Skeletal muscle satellite cell (primary cell): ENCODE measurements around the gene TMEM107.

ENCODE experiments used
- H3K27me3 ChIP-seq: 2 replicates; pipeline ENCODE4 v1.7.0; 2013; ENCODE audit warnings: low read length; ENCODE audit not compliant: control insufficient read depth, insufficient read depth
- H3K36me3 ChIP-seq: 2 replicates; pipeline ENCODE4 v1.7.0; 2013; ENCODE audit warnings: mild to moderate bottlenecking, control low read depth, low read length; ENCODE audit not compliant: insufficient read depth
- H3K4me1 ChIP-seq: 2 replicates; pipeline ENCODE4 v1.7.0; 2013; ENCODE audit warnings: low read length; ENCODE audit not compliant: control insufficient read depth, insufficient read depth
- H3K4me2 ChIP-seq: 2 replicates; pipeline ENCODE4 v1.7.0; 2013; ENCODE audit warnings: mild to moderate bottlenecking, low read length
- H3K4me3 ChIP-seq: 2 replicates; pipeline ENCODE4 v1.7.0; 2013; ENCODE audit warnings: low read length
- H3K9ac ChIP-seq: 2 replicates; pipeline ENCODE4 v1.7.0; 2013; ENCODE audit warnings: mild to moderate bottlenecking, low read depth, low read length, moderate library complexity
- H3K9me3 ChIP-seq: replicated peaks from 2 replicates; pipeline ENCODE4 v1.7.0; 2013; ENCODE audit warnings: mild to moderate bottlenecking, control low read depth, low read length

TMEM107 gene

DNA sequence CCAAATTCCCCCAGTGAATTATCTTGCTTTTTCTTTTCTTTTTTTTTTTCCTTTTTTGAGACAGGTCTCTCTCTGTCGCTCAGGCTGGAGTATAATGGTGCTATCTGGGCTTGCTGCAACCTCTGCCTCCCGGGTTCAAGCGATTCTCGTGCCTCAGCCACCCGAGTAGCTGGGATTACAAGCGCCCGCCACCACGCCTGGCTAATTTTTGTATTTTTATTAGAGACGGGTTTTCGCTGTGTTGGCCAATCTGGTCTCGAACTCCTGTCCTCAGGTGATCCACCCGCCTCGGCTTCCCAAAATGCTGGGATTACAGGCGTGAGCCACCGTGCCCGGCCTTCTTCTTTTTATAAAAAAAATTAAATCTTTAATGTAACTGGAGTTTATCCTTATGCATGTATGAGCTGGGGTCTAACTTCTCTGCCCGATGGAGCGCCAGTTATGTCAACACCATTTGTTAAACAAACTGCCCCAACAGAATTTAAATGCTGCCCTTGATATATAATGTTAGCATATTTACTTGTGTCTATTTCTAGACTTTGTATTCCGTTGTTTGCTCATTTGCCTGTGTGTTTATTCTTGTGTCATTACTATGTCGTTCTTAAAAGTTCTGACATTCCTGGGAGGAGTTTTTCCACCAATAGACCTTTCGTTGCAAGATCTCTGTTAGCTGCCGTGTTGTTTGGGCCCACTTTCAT, 34.7 kb upstream of the TMEM107 start:
- Histone ChIP-seq H3K4me3 (peak overlapping the region; percentile 82), H3K9me3 (no peaks in the 10 kb centered on the region), H3K9ac (peak overlapping the region; percentile 86), H3K4me1 (peaks cover 13% of the 10 kb centered on the region), H3K27me3 (no peaks in the 10 kb centered on the region), H3K4me2 (peak overlapping the region; percentile 90), H3K36me3 (peaks cover 13% of the 10 kb centered on the region)

DNA sequence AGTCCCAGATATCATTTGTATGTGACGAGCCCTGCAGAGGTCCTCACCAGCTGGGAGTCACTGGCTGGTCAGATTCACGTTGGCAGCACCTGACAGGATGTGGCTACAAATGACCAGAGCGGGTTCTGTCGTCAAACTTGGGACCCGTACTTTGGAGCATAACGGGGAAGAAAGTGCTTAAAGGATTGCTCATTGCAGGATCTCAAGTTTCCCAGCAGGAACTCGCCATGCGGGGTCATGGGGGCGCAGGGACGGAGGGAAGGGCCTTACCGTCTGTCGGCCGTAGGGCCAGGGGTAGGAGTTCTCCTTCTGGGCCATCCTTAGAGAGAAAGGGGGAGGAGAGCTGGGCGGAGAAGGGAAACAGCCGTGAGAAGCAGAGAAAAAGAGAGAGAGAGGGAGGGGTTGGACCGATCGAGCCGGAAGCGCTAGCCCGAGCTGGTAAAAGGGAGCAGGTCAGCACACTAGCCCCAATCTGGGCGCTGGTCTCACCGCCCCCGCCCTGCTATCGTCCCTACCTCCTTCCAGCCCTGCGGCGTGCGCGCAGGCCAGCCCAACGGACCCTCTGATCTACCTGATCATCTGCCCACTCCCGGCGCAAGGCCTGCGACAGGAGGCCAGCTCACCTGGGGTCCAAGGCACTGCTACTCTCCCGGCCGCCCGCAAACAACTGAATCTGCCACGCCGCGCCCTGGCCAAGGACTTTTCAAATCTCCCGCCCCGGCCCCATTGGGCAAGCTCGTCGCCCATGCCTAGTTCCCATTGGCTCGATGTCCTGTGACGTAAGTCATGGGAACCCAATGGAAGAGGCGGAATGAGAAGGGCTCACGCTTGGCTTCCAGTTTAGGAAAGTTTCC, 34.0 kb upstream of the TMEM107 start, which contains the start of gene AURKB:
Gene AURKB (minus strand): TSS at position 669 of the 854 bp plus-strand sequence. CDS start 351 bp downstream, at position 318.
- Histone ChIP-seq H3K36me3 (peaks cover 13% of the 10 kb centered on the region), H3K27me3 (no peaks in the 10 kb centered on the region), H3K4me1 (peaks cover 13% of the 10 kb centered on the region), H3K9me3 (no peaks in the 10 kb centered on the region), H3K4me3 (peak within 1 kb of the TSS; percentile 82), H3K9ac (peak within 1 kb of the TSS; percentile 86), H3K4me2 (peak within 1 kb of the TSS; percentile 90)

DNA sequence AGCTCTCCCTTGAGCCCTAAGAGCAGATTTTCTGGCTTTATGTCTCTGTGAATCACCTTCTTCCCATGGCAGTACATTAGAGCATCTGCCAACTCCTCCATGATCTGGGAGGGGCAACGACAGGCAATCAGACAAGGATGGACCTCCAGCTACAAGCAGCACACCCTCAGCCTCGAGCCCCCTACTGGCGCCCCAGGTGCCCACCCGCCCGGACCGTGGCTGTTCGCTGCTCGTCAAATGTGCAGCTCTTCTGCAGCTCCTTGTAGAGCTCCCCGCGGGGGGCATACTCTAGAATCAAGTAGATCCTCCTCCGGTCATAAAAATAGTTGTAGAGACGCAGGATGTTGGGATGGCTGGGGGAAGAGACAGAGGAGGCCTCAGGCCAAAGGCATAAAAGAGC, 30.4 kb upstream of the TMEM107 start:
- peaks cover 13% of the 10 kb centered on the region for H3K4me1 ChIP-seq
- no peak overlapping the region for H3K4me3 ChIP-seq

DNA sequence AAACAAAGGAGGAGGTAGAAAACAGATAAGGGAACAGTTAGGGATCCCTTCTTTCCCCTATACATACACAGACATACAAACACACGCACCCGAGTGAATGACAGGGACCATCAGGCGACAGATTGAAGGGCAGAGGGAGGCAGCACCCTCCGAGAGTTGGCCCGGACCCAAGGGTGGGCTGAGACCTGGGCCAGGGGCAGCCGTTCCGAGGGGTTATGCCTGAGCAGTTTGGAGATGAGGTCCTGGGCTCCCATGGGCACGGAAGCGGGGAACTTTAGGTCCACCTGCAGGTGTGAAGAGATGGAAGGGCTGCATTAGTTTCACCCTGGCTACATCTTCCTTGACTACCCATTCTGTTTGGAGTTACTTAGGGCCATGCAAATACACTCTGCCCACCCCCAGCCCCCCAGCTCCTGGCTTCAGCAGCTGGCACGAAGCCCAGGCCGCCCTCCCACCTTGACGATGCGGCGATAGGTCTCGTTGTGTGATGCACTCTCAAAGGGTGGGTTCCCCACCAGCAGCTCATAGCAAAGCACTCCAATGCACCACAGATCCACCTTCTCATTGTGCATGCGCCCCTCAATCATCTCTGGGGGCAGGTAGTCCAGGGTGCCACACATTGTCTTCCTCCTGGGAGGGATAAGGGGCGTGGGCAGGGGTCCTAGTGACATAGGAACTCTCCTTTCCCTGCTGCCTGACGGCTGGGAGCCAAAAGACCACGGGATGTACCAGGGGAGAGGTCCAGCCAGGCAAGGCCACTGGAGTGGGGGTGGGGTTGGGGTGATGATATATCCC, 28.8 kb upstream of the TMEM107 start:
- no peak overlapping the region for H3K4me3 ChIP-seq
- no peaks in the 10 kb centered on the region for H3K27me3 ChIP-seq
- peaks cover 14% of the 10 kb centered on the region for H3K4me1 ChIP-seq
- H3K36me3 ChIP-seq: peaks cover 25% of the 10 kb centered on the region
- H3K9me3 ChIP-seq: no peaks in the 10 kb centered on the region
- no peak overlapping the region for H3K9ac ChIP-seq
- H3K4me2 ChIP-seq: no peak overlapping the region

More for the DNA sequence above, 30.4 kb upstream of the TMEM107 start:
- no peaks in the 10 kb centered on the region for H3K27me3 ChIP-seq
- H3K4me2 ChIP-seq: no peak overlapping the region
- no peaks in the 10 kb centered on the region for H3K9me3 ChIP-seq
- H3K36me3 ChIP-seq: peaks cover 22% of the 10 kb centered on the region
- H3K9ac ChIP-seq: no peak overlapping the region

DNA sequence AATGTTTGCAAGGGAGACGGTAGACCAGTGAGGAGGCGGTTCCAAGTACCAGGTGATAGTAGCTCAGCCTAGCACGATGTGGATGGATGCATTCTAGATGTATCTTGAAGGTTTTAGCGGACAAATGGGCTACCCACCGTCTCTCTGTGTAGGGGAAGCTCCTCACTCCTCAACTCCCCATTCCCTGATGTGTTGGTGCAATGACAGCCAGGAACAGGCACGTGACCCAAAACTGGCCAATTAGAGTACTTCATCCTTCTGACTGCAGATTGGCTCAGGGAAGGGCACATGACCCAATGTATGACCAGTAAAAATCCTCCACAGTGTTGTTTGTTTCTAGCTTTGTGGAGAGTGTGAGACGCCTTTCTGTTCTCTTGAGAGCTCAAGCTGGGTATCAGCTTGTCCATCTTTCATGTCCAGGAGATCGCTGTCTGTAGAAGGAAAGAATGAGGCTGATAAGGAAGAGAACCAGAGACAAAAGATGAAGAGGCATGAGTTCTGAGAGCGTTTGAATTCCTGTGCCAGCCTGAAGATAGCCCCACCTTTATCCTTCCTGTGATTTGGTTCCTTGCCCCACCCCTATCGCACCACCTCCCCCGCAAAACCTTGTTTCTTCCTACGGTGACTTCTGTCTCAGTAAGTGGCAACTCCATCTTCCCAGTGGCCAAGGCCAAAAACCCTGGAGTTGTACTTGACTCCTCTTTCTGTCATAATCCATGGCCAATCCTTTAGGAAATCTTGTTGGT, 16.1 kb upstream of the TMEM107 start:
- peak overlapping the region; percentile 26 for H3K9ac ChIP-seq
- peaks cover 39% of the 10 kb centered on the region for H3K4me1 ChIP-seq
- peak overlapping the region; percentile 40 for H3K4me3 ChIP-seq
- no peaks in the 10 kb centered on the region for H3K36me3 ChIP-seq
- no peaks in the 10 kb centered on the region for H3K27me3 ChIP-seq
- peak overlapping the region; percentile 74 for H3K4me2 ChIP-seq
- no peaks in the 10 kb centered on the region for H3K9me3 ChIP-seq

DNA sequence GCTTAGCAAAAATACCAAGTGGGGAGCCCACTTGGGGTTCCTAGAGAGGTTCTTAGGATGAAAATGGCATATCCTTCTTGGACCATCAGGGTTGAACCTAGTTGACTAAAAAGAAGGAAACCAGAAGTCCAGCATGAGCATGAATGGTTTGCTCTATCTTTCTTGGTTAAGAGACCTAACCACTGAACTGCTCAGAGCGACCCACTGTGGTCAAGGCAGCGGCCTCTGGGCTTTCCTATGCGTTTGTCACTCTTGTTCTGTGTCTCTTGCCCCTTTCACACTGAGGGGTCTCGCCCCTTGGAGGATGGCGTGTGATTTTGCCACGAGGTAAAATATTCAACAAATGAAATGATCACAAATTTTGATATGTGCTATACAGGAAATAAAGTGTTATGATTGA, 14.3 kb upstream of the TMEM107 start:
- H3K4me1 ChIP-seq: peaks cover 28% of the 10 kb centered on the region
- peak overlapping the region; percentile 40 for H3K9ac ChIP-seq

DNA sequence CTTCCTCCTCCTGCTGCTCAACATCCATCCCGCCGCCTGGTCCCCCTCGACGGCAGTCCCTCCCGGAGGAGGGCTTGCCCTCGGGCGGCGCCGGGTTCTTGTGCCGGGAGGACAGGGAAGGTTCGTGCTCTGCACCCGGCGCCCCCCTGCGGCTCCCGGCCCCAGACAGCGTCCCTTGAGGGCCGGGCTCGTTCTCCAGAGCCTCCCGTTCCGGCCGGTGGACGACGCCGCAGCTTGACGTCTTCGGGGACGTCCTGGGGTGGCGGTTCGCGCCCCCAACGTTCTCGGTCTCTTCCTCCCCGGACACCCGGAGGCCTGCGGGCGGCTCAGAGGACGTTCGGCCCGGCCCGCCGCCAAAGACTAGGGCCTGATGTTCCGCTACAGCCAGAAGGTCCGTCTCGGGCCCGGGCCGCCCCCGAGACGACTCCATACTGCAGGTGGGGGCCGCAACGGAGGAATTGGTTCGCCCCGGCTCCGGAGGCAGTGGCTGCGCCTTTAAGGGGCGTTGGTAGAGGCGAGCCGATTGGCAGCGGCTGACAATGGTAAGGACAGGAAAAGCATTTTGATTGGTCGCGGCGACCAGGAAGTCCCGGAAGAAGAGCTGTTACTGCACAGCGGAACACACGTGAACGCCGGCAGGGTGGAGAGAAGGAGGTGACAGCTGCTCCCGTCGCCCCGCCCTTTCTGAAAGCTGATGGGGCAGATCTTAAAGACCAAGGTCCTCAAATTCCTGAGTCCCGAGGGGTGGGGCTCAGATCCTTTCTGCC, 13.7 kb upstream of the TMEM107 start, which contains the start of gene BORCS6:
Gene BORCS6 (minus strand): TSS at position 470 of the 767 bp plus-strand sequence. CDS start 40 bp downstream, at position 430.
- H3K36me3 ChIP-seq: no peaks in the 10 kb centered on the region
- H3K9ac ChIP-seq: peak within 1 kb of the TSS; percentile 87
- H3K9me3 ChIP-seq: no peaks in the 10 kb centered on the region
- no peaks in the 10 kb centered on the region for H3K27me3 ChIP-seq
- peak within 1 kb of the TSS; percentile 87 for H3K4me3 ChIP-seq
- H3K4me2 ChIP-seq: peak within 1 kb of the TSS; percentile 89
- H3K4me1 ChIP-seq: peaks cover 28% of the 10 kb centered on the region

More for the DNA sequence above, 14.3 kb upstream of the TMEM107 start:
- H3K9me3 ChIP-seq: no peaks in the 10 kb centered on the region
- peak overlapping the region; percentile 59 for H3K4me3 ChIP-seq
- no peaks in the 10 kb centered on the region for H3K27me3 ChIP-seq
- H3K4me2 ChIP-seq: peak overlapping the region; percentile 76
- no peaks in the 10 kb centered on the region for H3K36me3 ChIP-seq

DNA sequence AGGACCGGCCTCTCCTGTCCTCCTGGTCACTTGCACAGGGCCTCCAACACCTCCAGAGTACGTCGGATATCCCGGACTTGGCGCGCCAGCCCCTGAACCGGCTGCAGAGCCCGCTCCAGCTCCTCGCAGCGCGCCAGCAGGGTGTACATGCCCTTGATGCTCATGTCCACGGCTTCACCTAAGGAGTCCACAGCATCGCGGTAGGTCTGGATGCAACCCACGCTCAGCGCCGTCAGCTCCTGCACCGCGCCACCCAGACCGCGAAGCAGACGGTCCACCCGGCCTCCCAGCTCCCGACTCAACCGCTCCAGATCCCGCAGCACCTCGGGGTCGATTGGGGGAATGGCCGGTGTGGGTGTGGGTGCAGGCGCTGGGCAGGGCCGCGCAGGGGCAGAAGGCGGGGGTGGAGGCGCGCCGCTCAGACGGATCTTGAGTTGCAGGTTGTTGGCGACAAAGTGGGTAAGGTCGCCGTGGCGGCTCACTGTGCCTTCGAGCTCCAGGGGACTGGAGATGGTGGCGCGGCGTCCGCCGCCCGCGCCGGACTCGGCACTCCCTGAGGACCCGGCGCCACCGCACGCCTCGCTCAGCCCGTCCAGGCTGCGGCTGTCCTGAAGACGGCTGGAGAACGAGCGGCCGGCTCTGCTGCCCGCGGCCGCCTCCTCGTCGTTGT, 13.0 kb upstream of the TMEM107 start:
- peaks cover 28% of the 10 kb centered on the region for H3K4me1 ChIP-seq
- H3K9me3 ChIP-seq: no peaks in the 10 kb centered on the region
- H3K4me2 ChIP-seq: peak overlapping the region; percentile 89
- peak overlapping the region; percentile 87 for H3K9ac ChIP-seq
- H3K27me3 ChIP-seq: no peaks in the 10 kb centered on the region
- H3K4me3 ChIP-seq: peak overlapping the region; percentile 87
- H3K36me3 ChIP-seq: no peaks in the 10 kb centered on the region

DNA sequence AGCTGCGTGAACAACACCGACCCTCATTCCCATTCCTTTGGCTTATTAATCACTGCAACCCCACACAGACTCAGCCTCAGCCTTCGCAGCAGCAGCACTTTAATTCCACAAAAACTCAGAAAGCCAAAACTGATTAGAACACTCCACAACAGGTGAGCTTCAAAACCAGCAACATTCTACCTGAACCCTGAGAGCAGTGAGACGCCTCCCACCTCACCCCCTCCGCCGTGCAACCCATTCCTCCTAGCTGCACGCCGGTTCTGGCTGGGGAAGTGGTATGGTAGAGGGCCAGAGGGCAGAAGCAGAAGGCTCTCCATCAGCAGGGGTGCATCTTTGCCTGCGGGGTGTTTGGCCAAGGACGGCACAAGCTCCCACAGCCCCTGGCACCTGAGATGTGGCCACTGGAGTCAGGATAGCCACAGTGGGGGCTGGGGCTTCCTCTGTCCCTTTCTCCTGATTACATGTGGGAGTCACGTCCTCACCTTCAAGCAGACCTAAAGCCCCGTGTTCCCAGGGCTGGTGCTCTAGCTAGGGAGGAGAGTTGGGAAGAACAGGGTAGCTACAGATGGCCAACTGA, 12.2 kb upstream of the TMEM107 start:
- Histone ChIP-seq H3K4me1 (peaks cover 28% of the 10 kb centered on the region), H3K9me3 (no peaks in the 10 kb centered on the region), H3K9ac (peak overlapping the region; percentile 87), H3K36me3 (no peaks in the 10 kb centered on the region), H3K4me2 (peak overlapping the region; percentile 89), H3K4me3 (peak overlapping the region; percentile 87), H3K27me3 (no peaks in the 10 kb centered on the region)
